Parathyroid adenoma (tissue), 2 donors: ENCODE results near the gene GPR158.
A peak's percentile ranks its signal among the peaks of the same experiment; 100 is the strongest.

Source experiments
- H2AFZ ChIP-seq: fragments of 300-600 bp; sonication (generic); one replicate; pipeline ENCODE4 v1.7.0; 2017; ENCODE audit warnings: antibody characterized with exemption, mild to moderate bottlenecking
- H3K27ac ChIP-seq: fragments of 300-600 bp; sonication (generic); one replicate; pipeline ENCODE4 v1.7.0; 2017
- H3K27me3 ChIP-seq: fragments of 300-600 bp; sonication (generic); one replicate; pipeline ENCODE4 v1.7.0; 2017; ENCODE audit warnings: low read length; ENCODE audit not compliant: control insufficient read depth, insufficient read depth
- H3K36me3 ChIP-seq: fragments of 300-600 bp; sonication (generic); one replicate; pipeline ENCODE4 v1.7.0; 2017; ENCODE audit warnings: low read length; ENCODE audit not compliant: control insufficient read depth, insufficient read depth
- H3K4me1 ChIP-seq: fragments of 300-600 bp; sonication (generic); one replicate; pipeline ENCODE4 v1.7.0; 2017; ENCODE audit warnings: control low read depth
- H3K4me2 ChIP-seq: fragments of 300-600 bp; sonication (generic); one replicate; pipeline ENCODE4 v1.7.0; 2017; ENCODE audit warnings: low read length
- H3K4me3 ChIP-seq: fragments of 300-600 bp; sonication (generic); one replicate; pipeline ENCODE4 v1.7.0; 2017; ENCODE audit warnings: low read depth, low read length
- H3K79me2 ChIP-seq: fragments of 300-600 bp; sonication (generic); one replicate; pipeline ENCODE4 v1.7.0; 2017; ENCODE audit warnings: control low read depth
- H3K9ac ChIP-seq: fragments of 300-600 bp; sonication (generic); one replicate; pipeline ENCODE4 v1.7.0; 2017; ENCODE audit warnings: mild to moderate bottlenecking
- H3K9me3 ChIP-seq: fragments of 300-600 bp; sonication (generic); one replicate; pipeline ENCODE4 v1.7.0; 2017; ENCODE audit warnings: low read length; ENCODE audit not compliant: control insufficient read depth
- CTCF ChIP-seq: fragments of 300-600 bp; sonication (generic); IDR thresholded peaks from one replicate; pipeline ENCODE4 v1.7.0; 2017; ENCODE audit warnings: antibody characterized with exemption, mild to moderate bottlenecking
- donor health status: primary hyperparathyroidism.

GPR158 gene

GRCh38 chr10:25642721-25643120 is 467.9 kb downstream of the GPR158 start:
- Histone ChIP-seq H3K4me2 (no peak overlapping the region), H3K9me3 (no peaks in the 10 kb centered on the region), H3K4me1 (no peaks in the 10 kb centered on the region), H3K9ac (no peak overlapping the region), H2AFZ (no peak overlapping the region), H3K27ac (no peak overlapping the region), H3K36me3 (no peaks in the 10 kb centered on the region), H3K79me2 (no peaks in the 10 kb centered on the region), H3K27me3 (no peaks in the 10 kb centered on the region), H3K4me3 (no peak overlapping the region)
- TF ChIP-seq CTCF, result no peak

- no peak overlapping the region for H3K9ac ChIP-seq
- no peak overlapping the region for H3K4me2 ChIP-seq
- H3K36me3 ChIP-seq, result no peaks in the 10 kb centered on the region
- TF ChIP-seq CTCF, result no peak
- no peak overlapping the region for H2AFZ ChIP-seq
- H3K4me1 ChIP-seq, result peaks cover 9% of the 10 kb centered on the region
- no peaks in the 10 kb centered on the region for H3K79me2 ChIP-seq
- H3K4me3 ChIP-seq, result no peak overlapping the region
- no peaks in the 10 kb centered on the region for H3K9me3 ChIP-seq
- no peak overlapping the region for H3K27ac ChIP-seq
- no peaks in the 10 kb centered on the region for H3K27me3 ChIP-seq
Measured at GRCh38 chr10:25646371-25646770, 471.6 kb downstream of the GPR158 start.

GRCh38 chr10:25651534-25651933 is 476.7 kb downstream of the GPR158 start:
- H3K27me3 ChIP-seq, result no peaks in the 10 kb centered on the region
- no peaks in the 10 kb centered on the region for H3K79me2 ChIP-seq
- H3K4me1 ChIP-seq, result peaks cover 9% of the 10 kb centered on the region
- peak overlapping the region; percentile 46 for H3K27ac ChIP-seq
- H3K9me3 ChIP-seq, result no peaks in the 10 kb centered on the region
- TF ChIP-seq CTCF, result no peak
- H3K4me3 ChIP-seq, result no peak overlapping the region
- H2AFZ ChIP-seq, result no peak overlapping the region
- H3K36me3 ChIP-seq, result no peaks in the 10 kb centered on the region
- H3K9ac ChIP-seq, result no peak overlapping the region
- H3K4me2 ChIP-seq, result peak overlapping the region; percentile 14
